Measurements from ENCODE around the gene CACNA2D1.

The CACNA2D1 gene

DNA sequence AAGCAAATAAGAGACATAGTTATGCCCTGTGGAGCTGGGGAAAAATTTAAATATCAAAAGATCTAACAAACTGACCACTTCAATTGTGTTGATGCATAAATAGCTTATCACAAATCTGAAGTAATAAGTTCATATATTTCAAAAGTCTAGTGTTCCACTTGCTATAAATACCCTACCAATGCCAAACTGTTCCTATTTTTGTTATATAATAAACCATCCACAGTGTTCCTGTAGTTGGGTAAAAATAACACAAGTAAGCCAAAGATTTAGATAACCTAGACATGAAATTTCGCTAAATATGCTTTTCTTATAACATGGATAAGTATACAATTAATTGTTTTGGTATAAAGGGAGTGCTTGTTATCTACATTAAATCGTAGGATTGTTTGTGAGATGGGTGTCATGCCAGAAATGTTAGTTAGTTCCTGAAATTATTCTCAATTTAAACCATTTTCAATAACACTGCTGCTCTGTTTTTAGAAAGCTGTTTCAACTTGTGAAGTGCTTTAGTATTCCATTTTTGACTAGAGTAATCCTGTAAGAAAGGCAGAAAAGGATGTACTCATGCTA is 85.5 kb downstream of the CACNA2D1 start:
- no peak for DNase-seq (ENCODE audit: extremely low read depth, insufficient read length)
- TF ChIP-seq, protein P1, sequence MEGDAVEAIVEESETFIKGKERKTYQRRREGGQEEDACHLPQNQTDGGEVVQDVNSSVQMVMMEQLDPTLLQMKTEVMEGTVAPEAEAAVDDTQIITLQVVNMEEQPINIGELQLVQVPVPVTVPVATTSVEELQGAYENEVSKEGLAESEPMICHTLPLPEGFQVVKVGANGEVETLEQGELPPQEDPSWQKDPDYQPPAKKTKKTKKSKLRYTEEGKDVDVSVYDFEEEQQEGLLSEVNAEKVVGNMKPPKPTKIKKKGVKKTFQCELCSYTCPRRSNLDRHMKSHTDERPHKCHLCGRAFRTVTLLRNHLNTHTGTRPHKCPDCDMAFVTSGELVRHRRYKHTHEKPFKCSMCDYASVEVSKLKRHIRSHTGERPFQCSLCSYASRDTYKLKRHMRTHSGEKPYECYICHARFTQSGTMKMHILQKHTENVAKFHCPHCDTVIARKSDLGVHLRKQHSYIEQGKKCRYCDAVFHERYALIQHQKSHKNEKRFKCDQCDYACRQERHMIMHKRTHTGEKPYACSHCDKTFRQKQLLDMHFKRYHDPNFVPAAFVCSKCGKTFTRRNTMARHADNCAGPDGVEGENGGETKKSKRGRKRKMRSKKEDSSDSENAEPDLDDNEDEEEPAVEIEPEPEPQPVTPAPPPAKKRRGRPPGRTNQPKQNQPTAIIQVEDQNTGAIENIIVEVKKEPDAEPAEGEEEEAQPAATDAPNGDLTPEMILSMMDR (IDR thresholded peaks at IDR 0.05; ENCODE audit: insufficient read depth, low read length, poor library complexity, severe bottlenecking): no peak
- Histone ChIP-seq H3K36me3 (ENCODE audit: control insufficient read depth, insufficient read depth, low read length) (no peaks in the 10 kb centered on the region), H3K27me3 (replicated peaks; ENCODE audit: control insufficient read depth, insufficient read depth, low read length) (no peaks in the 10 kb centered on the region), H3K4me3 (replicated peaks; ENCODE audit: low read depth, low read length) (no peak overlapping the region)

DNA sequence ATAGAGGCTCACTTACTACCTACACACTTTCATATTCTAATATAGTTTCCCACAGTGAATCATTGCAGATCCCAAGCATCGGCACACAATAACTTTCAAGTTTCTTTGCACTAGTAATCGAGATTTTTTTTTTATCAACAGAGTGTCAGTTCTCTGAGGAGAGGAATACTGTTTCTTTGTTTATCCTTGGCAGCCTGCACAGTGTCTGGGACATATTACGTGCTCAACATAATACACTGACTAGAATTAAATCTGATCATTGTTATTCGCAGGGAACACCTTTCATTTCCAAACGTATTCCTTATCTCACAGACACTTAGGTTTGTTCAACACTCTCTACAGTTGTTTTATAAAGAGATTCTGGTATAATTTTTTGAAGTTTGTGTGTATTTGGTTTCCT is 95.3 kb downstream of the CACNA2D1 start:
- no peak for DNase-seq (ENCODE audit: extremely low read depth, insufficient read length)
- Histone ChIP-seq H3K27me3 (replicated peaks; ENCODE audit: control insufficient read depth, insufficient read depth, low read length) (no peaks in the 10 kb centered on the region), H3K4me3 (replicated peaks; ENCODE audit: low read depth, low read length) (no peak overlapping the region), H3K36me3 (ENCODE audit: control insufficient read depth, insufficient read depth, low read length) (no peaks in the 10 kb centered on the region)
- TF ChIP-seq, protein P1 (IDR thresholded peaks at IDR 0.05; ENCODE audit: insufficient read depth, low read length, poor library complexity, severe bottlenecking): no peak

DNA sequence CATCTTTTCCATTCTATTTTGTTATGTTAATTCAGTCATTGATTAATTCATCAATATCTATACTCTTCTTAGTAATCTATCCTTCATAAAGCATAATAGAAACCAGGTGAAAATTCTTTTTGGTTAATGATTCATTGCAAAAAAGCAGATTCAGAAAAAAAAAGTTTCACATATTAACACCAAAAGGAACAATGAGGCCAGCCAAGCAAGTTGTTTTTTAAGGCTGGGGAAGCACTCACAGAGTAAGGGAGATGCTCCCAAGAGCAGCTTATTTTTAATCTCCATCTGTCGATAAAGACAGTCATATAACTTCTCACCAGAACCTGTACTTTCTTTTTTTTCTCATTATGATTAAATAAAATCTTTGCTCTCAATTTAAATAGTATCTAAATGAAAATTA is 95.8 kb downstream of the CACNA2D1 start:
- TF ChIP-seq, protein P1 (IDR thresholded peaks at IDR 0.05; ENCODE audit: insufficient read depth, low read length, poor library complexity, severe bottlenecking): no peak
- H3K4me3 ChIP-seq (replicated peaks; ENCODE audit: low read depth, low read length): no peak overlapping the region
- no peaks in the 10 kb centered on the region for H3K36me3 ChIP-seq (ENCODE audit: control insufficient read depth, insufficient read depth, low read length)
- H3K27me3 ChIP-seq (replicated peaks; ENCODE audit: control insufficient read depth, insufficient read depth, low read length): no peaks in the 10 kb centered on the region
- no peak for DNase-seq (ENCODE audit: extremely low read depth, insufficient read length)

DNA sequence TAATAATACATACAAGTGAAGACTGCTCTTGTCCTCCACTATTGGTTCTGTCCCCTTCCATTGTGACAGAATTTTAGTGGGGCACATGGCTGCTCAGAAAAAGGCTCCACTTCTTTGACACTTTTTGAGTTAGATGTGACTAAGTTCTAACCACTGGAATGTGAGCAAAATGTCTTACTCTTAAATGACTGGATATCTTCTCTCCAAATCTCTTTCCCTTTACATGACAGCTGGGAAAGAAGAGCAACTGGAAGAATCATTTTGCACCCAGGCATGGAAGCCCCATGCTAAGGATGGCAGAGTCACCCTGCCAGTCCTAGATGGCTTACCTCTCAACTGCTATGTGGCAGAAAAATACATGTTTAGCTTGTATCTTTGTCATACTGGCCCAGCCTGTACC is 97.7 kb downstream of the CACNA2D1 start:
- TF ChIP-seq, protein P1 (IDR thresholded peaks at IDR 0.05; ENCODE audit: insufficient read depth, low read length, poor library complexity, severe bottlenecking): no peak
- DNase-seq (ENCODE audit: extremely low read depth, insufficient read length): no peak

DNA sequence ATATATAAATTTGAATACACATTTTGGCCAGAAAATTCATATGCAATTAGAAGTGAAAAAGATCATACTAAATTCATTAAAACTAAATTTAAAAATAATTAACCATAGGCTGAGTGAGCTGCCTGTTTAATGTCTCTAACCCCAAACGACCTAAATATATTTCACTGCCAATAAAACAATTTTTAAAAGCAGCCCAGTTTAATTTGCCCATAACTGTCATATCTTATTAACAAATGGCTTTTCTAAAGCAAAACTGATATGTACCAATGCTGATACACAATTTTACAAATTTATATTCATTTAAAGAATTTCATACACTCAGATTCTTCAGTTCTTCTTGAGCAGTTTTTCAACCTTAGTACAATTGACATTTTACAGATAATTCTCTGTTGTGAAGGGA is 99.9 kb downstream of the CACNA2D1 start:
- no peak overlapping the region for H3K4me3 ChIP-seq (replicated peaks; ENCODE audit: low read depth, low read length)
- no peak for DNase-seq (ENCODE audit: extremely low read depth, insufficient read length)
- TF ChIP-seq, protein P1 (IDR thresholded peaks at IDR 0.05; ENCODE audit: insufficient read depth, low read length, poor library complexity, severe bottlenecking): no peak

More for the DNA sequence above, 97.7 kb downstream of the CACNA2D1 start:
- no peak overlapping the region for H3K4me3 ChIP-seq (replicated peaks; ENCODE audit: low read depth, low read length)
- H3K27me3 ChIP-seq (replicated peaks; ENCODE audit: control insufficient read depth, insufficient read depth, low read length): no peaks in the 10 kb centered on the region
- H3K36me3 ChIP-seq (ENCODE audit: control insufficient read depth, insufficient read depth, low read length): no peaks in the 10 kb centered on the region

DNA sequence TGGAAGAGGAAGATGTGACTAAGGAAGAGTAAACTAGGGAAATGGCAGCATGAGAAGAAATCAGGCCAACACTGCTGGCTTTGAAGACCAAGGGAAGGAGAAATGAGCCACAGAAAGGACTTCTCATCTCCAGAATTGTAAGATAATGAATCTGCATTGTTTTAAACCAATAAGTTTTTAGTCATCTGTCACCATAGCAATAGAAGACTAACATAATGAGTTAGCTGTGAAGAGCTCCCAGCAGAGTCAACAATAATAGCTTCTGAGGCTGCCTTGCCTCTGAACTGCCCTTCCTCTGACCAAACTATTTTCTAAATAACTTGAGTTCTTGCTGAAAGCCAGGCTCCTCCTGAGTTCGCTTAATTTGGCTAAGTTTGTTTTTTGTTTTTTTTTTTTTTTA is 103.6 kb downstream of the CACNA2D1 start:
- DNase-seq (ENCODE audit: extremely low read depth, insufficient read length): no peak
- H3K36me3 ChIP-seq (ENCODE audit: control insufficient read depth, insufficient read depth, low read length): no peaks in the 10 kb centered on the region
- TF ChIP-seq, protein P1 (IDR thresholded peaks at IDR 0.05; ENCODE audit: insufficient read depth, low read length, poor library complexity, severe bottlenecking): no peak
- no peak overlapping the region for H3K4me3 ChIP-seq (replicated peaks; ENCODE audit: low read depth, low read length)
- H3K27me3 ChIP-seq (replicated peaks; ENCODE audit: control insufficient read depth, insufficient read depth, low read length): no peaks in the 10 kb centered on the region

More for the DNA sequence above, 99.9 kb downstream of the CACNA2D1 start:
- Histone ChIP-seq H3K36me3 (ENCODE audit: control insufficient read depth, insufficient read depth, low read length) (no peaks in the 10 kb centered on the region), H3K27me3 (replicated peaks; ENCODE audit: control insufficient read depth, insufficient read depth, low read length) (no peaks in the 10 kb centered on the region)

Data from GM06990 (cell line).